Kidney (tissue), 14 donors: ENCODE data around the gene ZCWPW1. TPM values are rescaled to one million over a fixed set of nuclear protein-coding genes. Genes with fewer than 3 reads are reported as not detected.
A peak's percentile ranks its signal among the peaks of the same experiment; 100 is the strongest.

ENCODE experiments used
- DNase-seq, 5 donors: peaks; one replicate each; pipeline ENCODE4 v3.0.0-alpha.2; 2013 to 2020
- FAIRE-seq: peaks from 2 replicates; lab custom pipeline; 2012; peaks lifted over from hg19 to GRCh38; lab: Jason Lieb, UNC
- H3K27ac ChIP-seq, 2 donors: one replicate each; pipeline ENCODE4 v1.7.0; 2013; ENCODE audit warnings: low read depth in 2 of 2, low read length in 2 of 2, inconsistent platforms in 1 of 2
- H3K27me3 ChIP-seq: one replicate; pipeline ENCODE4 v1.7.1; 2013; ENCODE audit warnings: low read length, inconsistent platforms; ENCODE audit not compliant: control insufficient read depth, insufficient read depth
- H3K36me3 ChIP-seq, 3 donors: one replicate each; pipeline versions ENCODE4 v1.7.0 to v1.7.1; 2013; ENCODE audit warnings: low read length in 3 of 3, control low read depth in 1 of 3, inconsistent platforms in 1 of 3; ENCODE audit not compliant: insufficient read depth in 3 of 3, control insufficient read depth in 2 of 3
- H3K4me1 ChIP-seq, 3 donors: one replicate each; pipeline versions ENCODE4 v1.7.0 to v1.7.1; 2013; ENCODE audit warnings: low read length in 3 of 3, inconsistent platforms in 1 of 3, low read depth in 1 of 3; ENCODE audit not compliant: control insufficient read depth in 2 of 3, insufficient read depth in 2 of 3
- H3K4me3 ChIP-seq, 3 donors: one replicate each; pipeline versions ENCODE4 v1.7.0 to v1.8.1; 2013; ENCODE audit warnings: low read length in 3 of 3, control low read depth in 1 of 3, inconsistent platforms in 1 of 3
- H3K9ac ChIP-seq, 3 donors: one replicate each; pipeline versions ENCODE4 v1.7.0 to v1.7.1; 2013; ENCODE audit warnings: low read length in 3 of 3, control low read depth in 1 of 3, inconsistent platforms in 1 of 3
- H3K9me3 ChIP-seq, 3 donors: one replicate each; pipeline versions ENCODE4 v1.7.0 to v1.7.1; 2013; ENCODE audit warnings: low read length in 3 of 3, control low read depth in 1 of 3, inconsistent platforms in 1 of 3; ENCODE audit not compliant: control insufficient read depth in 2 of 3, insufficient read depth in 1 of 3
- CTCF ChIP-seq: IDR thresholded peaks from 3 replicates; pipeline ENCODE4 v1.5.1; 2012; ENCODE audit warnings: mild to moderate bottlenecking, moderate library complexity, borderline replicate concordance; ENCODE audit not compliant: insufficient read depth; ENCODE audit errors: extremely low read depth
- intact Hi-C: fragments of 100-400 bp; cut with DNase I; formaldehyde crosslinking; loops from one replicate; pipeline ENCODE4 v1.11.1; 2022
- polyA plus RNA-seq: library from polyadenylated mRNA; stranded (reverse); fragments of 350-450 nt; fragmentation: Illumina TruSeq; extraction: RNeasy Lipid Tissue Mini Kit (QIAGEN cat#74804); gene quantifications from one replicate; pipeline ENCODE4 v1.2.3, GENCODE V29; 2014; ENCODE audit warnings: low read depth, low replicate concordance; ENCODE audit not compliant: insufficient read depth
- total RNA-seq: library from RNA; stranded (reverse); fragmentation: NEBNext Ultra II Directional; extraction: Animal tissue kit (Norgen Biotek cat#: 25700); gene quantifications from one replicate; pipeline ENCODE4 v1.2.1, GENCODE V29; 2021
- donor health status: control.
- donor health status: control.
- donor health status: control.
- donor health status: control.
- donor health status: control.
- donor health status: DM: yes; HTN: yes; CAD: no.
- donor health status: Normal renal cell carcinoma (clear cell type).

ZCWPW1 gene
- total and polyA plus RNA-seq, 2 donors from 2014 or later: 3.0 to 7.9 TPM

- H3K36me3 ChIP-seq: peaks cover 3 to 60% (median 29%) of the 10 kb centered on the region in 3 donors
Measured at GRCh38 chr7:100358857-100359212, 69.7 kb downstream of the ZCWPW1 start.

GRCh38 chr7:100358027-100358856, 70.3 kb downstream of the ZCWPW1 start, which contains the start of gene PILRB:
Gene PILRB, plus strand, starts transcription at chr7:100358117. Its CDS starts 186 bp downstream, at chr7:100358303.
- Histone ChIP-seq H3K9ac (no peak within 1 kb of the TSS), H3K27ac (no peak within 1 kb of the TSS), H3K9me3 (no peaks in the 10 kb centered on the region), H3K4me3 (no peak within 1 kb of the TSS), H3K4me1 (no peaks in the 10 kb centered on the region), H3K27me3 (no peaks in the 10 kb centered on the region), H3K36me3 (peaks cover 0 to 60% (median 30%) of the 10 kb centered on the region in 3 donors)
- intact Hi-C loops: no loop called here
- FAIRE-seq (no peak), DNase-seq (peak in 1 of 5 donors; percentile 37)
- peak; percentile 5 for TF ChIP-seq CTCF

More at GRCh38 chr7:100358857-100359212, 69.7 kb downstream of the ZCWPW1 start:
- DNase-seq (peak in 1 of 5 donors; percentile 58), FAIRE-seq (no peak)
- H3K4me1 ChIP-seq: no peaks in the 10 kb centered on the region
- no peaks in the 10 kb centered on the region for H3K9me3 ChIP-seq
- no peak overlapping the region for H3K4me3 ChIP-seq
- no peak overlapping the region for H3K9ac ChIP-seq
- H3K27ac ChIP-seq: no peak overlapping the region
- TF ChIP-seq CTCF: no peak
- no peaks in the 10 kb centered on the region for H3K27me3 ChIP-seq
- intact Hi-C loops: no loop called here

- intact Hi-C loops: no loop called here
- FAIRE-seq (no peak), DNase-seq (peak in 1 of 5 donors; percentile 53)
- TF ChIP-seq CTCF: no peak
- Histone ChIP-seq H3K4me3 (no peak overlapping the region), H3K9ac (no peak overlapping the region), H3K36me3 (peaks cover 0 to 58% (median 29%) of the 10 kb centered on the region in 3 donors), H3K27ac (no peak overlapping the region), H3K9me3 (no peaks in the 10 kb centered on the region), H3K4me1 (no peaks in the 10 kb centered on the region), H3K27me3 (no peaks in the 10 kb centered on the region)
Measured at GRCh38 chr7:100357131-100357561, 71.4 kb downstream of the ZCWPW1 start.
